ENCODE data around the gene INPP5A. TPM values are rescaled to one million over a fixed set of nuclear protein-coding genes. Genes with fewer than 3 reads are reported as not detected.

INPP5A gene
- total and polyA plus RNA-seq, 2 donors (not counting 1 experiment from before 2014, with no cell fraction given), result 9.3 to 87.8 TPM

- DNase-seq (no peak), ATAC-seq (ENCODE audit: low read depth) (no peak)
- no peak within 1 kb of the TSS for H3K4me3 Mint-ChIP-seq
- CTCF ChIA-PET, result no interaction called here
- Histone ChIP-seq H3K36me3 (replicated peaks in 1 of 2; ENCODE audit: control extremely low read depth in 1 of 2, control insufficient read depth in 1 of 2, extremely low read depth in 1 of 2, insufficient read depth in 2 of 2, low read length in 1 of 2) (no peaks in the 10 kb centered on the region), H4K20me1 (ENCODE audit: control insufficient read depth, insufficient read depth, low read length, poor library complexity, severe bottlenecking) (no peaks in the 10 kb centered on the region), H2AFZ (ENCODE audit: insufficient read depth, low read depth, low read length, poor library complexity, severe bottlenecking) (no peak within 1 kb of the TSS), H3K9me3 (ENCODE audit: control extremely low read depth in 1 of 3, control insufficient read depth in 2 of 3, insufficient read depth in 1 of 3, low read length in 2 of 3) (peaks cover 0 to 28% (median 0%) of the 10 kb centered on the region in 3 donors), H3K4me1 (ENCODE audit: control insufficient read depth in 2 of 2, insufficient read depth in 2 of 2, low read length in 2 of 2) (peaks cover 3 to 25% of the 10 kb centered on the region in 2 donors), H3K9ac (ENCODE audit: low read length) (no peak within 1 kb of the TSS), H3K4me2 (replicated peaks; ENCODE audit: low read depth, low read length, poor library complexity, severe bottlenecking) (peak within 1 kb of the TSS; percentile 61), H3K27me3 (replicated peaks in 1 of 4; ENCODE audit: control extremely low read depth in 1 of 4, control insufficient read depth in 3 of 4, insufficient read depth in 4 of 4, low read length in 3 of 4) (peaks cover 0 to 33% (median 5%) of the 10 kb centered on the region in 4 experiments), H3K79me2 (ENCODE audit: control insufficient read depth, insufficient read depth, low read length) (no peaks in the 10 kb centered on the region), H3K27ac (ENCODE audit: low read length in 2 of 2) (no peak within 1 kb of the TSS), H3K4me3 (ENCODE audit: control extremely low read depth in 1 of 5, extremely low read depth in 1 of 5, insufficient read depth in 1 of 5, low read depth in 2 of 5, low read length in 4 of 5) (no peak within 1 kb of the TSS)
- no peak for TF ChIP-seq EZH2 (IDR thresholded peaks at IDR 0.05; ENCODE audit: borderline replicate concordance, insufficient read depth, low read depth, low read length, poor library complexity, severe bottlenecking)
- no peak for TF ChIP-seq CTCF (IDR thresholded peaks at IDR 0.05)
- intact Hi-C loops (cut with micrococcal nuclease), result no loop called here
- peaks cover 10% of the 10 kb centered on the region for H3K4me1 Mint-ChIP-seq
- 6% methylated on average over 106 of the region's 119 CpGs for WGBS (ENCODE audit: insufficient coverage)
- no peaks in the 10 kb centered on the region for H3K9me3 Mint-ChIP-seq (ENCODE audit: insufficient read depth)
- no peak within 1 kb of the TSS for H3K27ac Mint-ChIP-seq
- POLR2A ChIA-PET, result no interaction called here
- peaks cover 18% of the 10 kb centered on the region for H3K27me3 Mint-ChIP-seq
Observed at GRCh38 chr10:132785723-132786475, 248.3 kb downstream of the INPP5A start, which contains the start of gene NKX6-2. Gene NKX6-2, minus strand, starts transcription at chr10:132786147. Its CDS starts 199 bp downstream, at chr10:132785948.

GRCh38 chr10:132786476-132786883 is 248.9 kb downstream of the INPP5A start:
- H3K4me3 Mint-ChIP-seq, result no peak overlapping the region
- H3K9me3 ChIP-seq (ENCODE audit: control extremely low read depth in 1 of 3, control insufficient read depth in 2 of 3, insufficient read depth in 1 of 3, low read length in 2 of 3), result peaks cover 0 to 27% (median 0%) of the 10 kb centered on the region in 3 donors
- no peak overlapping the region for H2AFZ ChIP-seq (ENCODE audit: insufficient read depth, low read depth, low read length, poor library complexity, severe bottlenecking)
- no peaks in the 10 kb centered on the region for H3K36me3 ChIP-seq (replicated peaks in 1 of 2; ENCODE audit: control extremely low read depth in 1 of 2, control insufficient read depth in 1 of 2, extremely low read depth in 1 of 2, insufficient read depth in 2 of 2, low read length in 1 of 2)
- intact Hi-C loops (cut with micrococcal nuclease), result no loop called here
- H4K20me1 ChIP-seq (ENCODE audit: control insufficient read depth, insufficient read depth, low read length, poor library complexity, severe bottlenecking), result no peaks in the 10 kb centered on the region
- peaks cover 18% of the 10 kb centered on the region for H3K27me3 Mint-ChIP-seq
- no peak overlapping the region for H3K4me3 ChIP-seq (ENCODE audit: control extremely low read depth in 1 of 5, extremely low read depth in 1 of 5, insufficient read depth in 1 of 5, low read depth in 2 of 5, low read length in 4 of 5)
- WGBS (ENCODE audit: insufficient coverage), result 16% methylated on average over 58 of the region's 58 CpGs
- no peak for TF ChIP-seq CTCF (IDR thresholded peaks at IDR 0.05)
- no peak for TF ChIP-seq EZH2 (IDR thresholded peaks at IDR 0.05; ENCODE audit: borderline replicate concordance, insufficient read depth, low read depth, low read length, poor library complexity, severe bottlenecking)
- no peak overlapping the region for H3K9ac ChIP-seq (ENCODE audit: low read length)
- ATAC-seq (ENCODE audit: low read depth), result no peak
- CTCF ChIA-PET, result no interaction called here
- peaks cover 3 to 25% of the 10 kb centered on the region in 2 donors for H3K4me1 ChIP-seq (ENCODE audit: control insufficient read depth in 2 of 2, insufficient read depth in 2 of 2, low read length in 2 of 2)
- POLR2A ChIA-PET, result no interaction called here
- H3K9me3 Mint-ChIP-seq (ENCODE audit: insufficient read depth), result no peaks in the 10 kb centered on the region
- H3K27ac ChIP-seq (ENCODE audit: low read length in 2 of 2), result no peak overlapping the region
- peak overlapping the region; percentile 61 for H3K4me2 ChIP-seq (replicated peaks; ENCODE audit: low read depth, low read length, poor library complexity, severe bottlenecking)
- H3K79me2 ChIP-seq (ENCODE audit: control insufficient read depth, insufficient read depth, low read length), result no peaks in the 10 kb centered on the region
- no peak overlapping the region for H3K27ac Mint-ChIP-seq
- peak; percentile 27 for DNase-seq
- H3K4me1 Mint-ChIP-seq, result peaks cover 10% of the 10 kb centered on the region
- H3K27me3 ChIP-seq (replicated peaks in 1 of 4; ENCODE audit: control extremely low read depth in 1 of 4, control insufficient read depth in 3 of 4, insufficient read depth in 4 of 4, low read length in 3 of 4), result peaks cover 0 to 33% (median 5%) of the 10 kb centered on the region in 4 experiments
